Measurements from ENCODE around the gene LDAF1. TPM values are rescaled to one million over a fixed set of nuclear protein-coding genes. Genes with fewer than 3 reads are reported as not detected.

LDAF1 gene
- total and polyA plus RNA-seq, 4 donors = 10.4 to 45.6 (median 20.4) TPM

DNA sequence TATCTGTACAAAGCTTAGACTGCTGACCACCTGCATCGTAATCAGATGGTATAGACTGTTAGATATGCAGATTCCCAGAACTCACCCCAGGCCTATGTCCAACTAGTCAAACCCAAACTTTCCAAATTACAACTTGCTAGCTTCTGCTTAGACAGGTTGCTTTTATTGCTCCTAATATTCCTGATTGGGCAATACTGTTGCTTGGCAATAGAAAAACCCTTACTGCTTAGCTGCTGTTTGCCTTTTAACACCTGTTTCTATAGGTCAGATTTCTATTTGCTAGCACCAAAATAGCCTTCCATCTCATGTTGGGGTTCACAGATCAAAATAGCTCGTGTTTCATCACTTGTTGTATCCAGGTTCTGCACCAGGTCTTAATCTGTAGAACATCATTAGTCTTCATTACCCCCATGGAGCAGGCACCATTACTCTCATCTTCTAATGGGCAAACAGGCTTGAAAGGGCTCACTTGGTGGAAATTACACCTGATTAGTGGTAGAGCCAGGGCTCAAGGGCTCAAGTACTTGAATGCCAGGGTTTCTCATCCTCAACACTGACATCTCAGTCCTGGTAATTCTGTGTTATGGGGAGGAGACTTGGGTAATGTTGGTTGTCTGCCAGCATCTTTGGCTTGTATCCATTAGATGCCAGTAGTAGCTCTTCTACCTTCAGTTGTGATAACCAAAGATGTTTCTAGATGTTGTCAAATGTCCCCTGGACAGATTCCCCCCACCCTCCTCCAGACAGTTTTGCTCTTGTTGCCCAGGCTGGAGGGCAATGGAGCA, 50.2 kb downstream of the LDAF1 start:
- no peak for ATAC-seq (ENCODE audit: insufficient read depth, low FRiP score)
- TF ChIP-seq, protein P1, sequence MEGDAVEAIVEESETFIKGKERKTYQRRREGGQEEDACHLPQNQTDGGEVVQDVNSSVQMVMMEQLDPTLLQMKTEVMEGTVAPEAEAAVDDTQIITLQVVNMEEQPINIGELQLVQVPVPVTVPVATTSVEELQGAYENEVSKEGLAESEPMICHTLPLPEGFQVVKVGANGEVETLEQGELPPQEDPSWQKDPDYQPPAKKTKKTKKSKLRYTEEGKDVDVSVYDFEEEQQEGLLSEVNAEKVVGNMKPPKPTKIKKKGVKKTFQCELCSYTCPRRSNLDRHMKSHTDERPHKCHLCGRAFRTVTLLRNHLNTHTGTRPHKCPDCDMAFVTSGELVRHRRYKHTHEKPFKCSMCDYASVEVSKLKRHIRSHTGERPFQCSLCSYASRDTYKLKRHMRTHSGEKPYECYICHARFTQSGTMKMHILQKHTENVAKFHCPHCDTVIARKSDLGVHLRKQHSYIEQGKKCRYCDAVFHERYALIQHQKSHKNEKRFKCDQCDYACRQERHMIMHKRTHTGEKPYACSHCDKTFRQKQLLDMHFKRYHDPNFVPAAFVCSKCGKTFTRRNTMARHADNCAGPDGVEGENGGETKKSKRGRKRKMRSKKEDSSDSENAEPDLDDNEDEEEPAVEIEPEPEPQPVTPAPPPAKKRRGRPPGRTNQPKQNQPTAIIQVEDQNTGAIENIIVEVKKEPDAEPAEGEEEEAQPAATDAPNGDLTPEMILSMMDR (IDR thresholded peaks at IDR 0.05; ENCODE audit: control extremely low read depth, extremely low read depth) = no peak
- DNase-seq = no peak
- no peak overlapping the region for H3K27ac ChIP-seq (ENCODE audit: low read depth in 1 of 2, low read length in 1 of 2)
- no peaks in the 10 kb centered on the region for H3K9me3 ChIP-seq (ENCODE audit: control insufficient read depth in 4 of 4, insufficient read depth in 3 of 4, low read length in 3 of 4)
- H3K9ac ChIP-seq (ENCODE audit: insufficient read depth in 1 of 2, low read length in 2 of 2) = no peak overlapping the region
- H3K4me1 ChIP-seq (ENCODE audit: control insufficient read depth in 5 of 5, insufficient read depth in 5 of 5, low read length in 5 of 5) = peaks cover 0 to 2% (median 0%) of the 10 kb centered on the region in 5 donors
- WGBS, 2 donors = 64 to 74% methylated on average over 2 of the region's 2 CpGs
- no peak overlapping the region for H3K4me3 ChIP-seq
- no peaks in the 10 kb centered on the region for H3K36me3 ChIP-seq (ENCODE audit: control insufficient read depth in 4 of 4, insufficient read depth in 4 of 4, low read length in 4 of 4)
- H3K27me3 ChIP-seq (ENCODE audit: control insufficient read depth in 3 of 3, insufficient read depth in 3 of 3, low read length in 2 of 3) = no peaks in the 10 kb centered on the region

DNA sequence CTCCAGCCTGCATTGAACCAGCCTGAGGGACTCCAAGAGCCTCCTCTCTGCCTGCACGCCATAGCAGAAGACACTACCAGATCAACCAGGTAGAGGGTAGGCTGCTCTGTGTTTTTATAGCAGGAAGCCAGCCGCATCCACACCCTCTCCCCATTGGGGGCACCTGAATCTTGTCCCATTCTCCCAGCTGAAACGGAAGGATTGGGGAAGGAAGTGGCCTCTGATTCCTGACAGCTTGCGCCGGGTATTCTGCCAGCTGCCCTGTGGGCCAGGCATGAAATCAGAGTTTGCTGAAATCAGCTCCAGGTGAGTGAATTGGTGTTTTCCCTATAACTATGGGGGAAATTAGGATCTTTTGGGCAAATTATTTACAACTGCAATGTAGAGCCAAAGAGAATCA, 53.0 kb downstream of the LDAF1 start, which contains the start of gene ZP2:
Gene ZP2, minus strand, starts transcription at position 89 of the 400 bp plus-strand sequence. Its CDS starts 27 bp downstream, at position 62.
- DNase-seq (peak in 1 of 3 donors; percentile 4), ATAC-seq (ENCODE audit: insufficient read depth, low FRiP score) (no peak)
- H3K36me3 ChIP-seq (ENCODE audit: control insufficient read depth in 4 of 4, insufficient read depth in 4 of 4, low read length in 4 of 4) = no peaks in the 10 kb centered on the region
- no peak within 1 kb of the TSS for H3K27ac ChIP-seq (ENCODE audit: low read depth in 1 of 2, low read length in 1 of 2)
- H3K4me1 ChIP-seq (ENCODE audit: control insufficient read depth in 5 of 5, insufficient read depth in 5 of 5, low read length in 5 of 5) = peaks cover 0 to 2% (median 0%) of the 10 kb centered on the region in 5 donors
- TF ChIP-seq, protein P1 (IDR thresholded peaks at IDR 0.05; ENCODE audit: control extremely low read depth, extremely low read depth) = no peak
- H3K4me3 ChIP-seq = no peak within 1 kb of the TSS
- H3K27me3 ChIP-seq (ENCODE audit: control insufficient read depth in 3 of 3, insufficient read depth in 3 of 3, low read length in 2 of 3) = no peaks in the 10 kb centered on the region
- WGBS, 2 donors = 41 to 52% methylated on average over 5 of the region's 5 CpGs
- no peaks in the 10 kb centered on the region for H3K9me3 ChIP-seq (ENCODE audit: control insufficient read depth in 4 of 4, insufficient read depth in 3 of 4, low read length in 3 of 4)
- H3K9ac ChIP-seq (ENCODE audit: insufficient read depth in 1 of 2, low read length in 2 of 2) = no peak within 1 kb of the TSS

DNA sequence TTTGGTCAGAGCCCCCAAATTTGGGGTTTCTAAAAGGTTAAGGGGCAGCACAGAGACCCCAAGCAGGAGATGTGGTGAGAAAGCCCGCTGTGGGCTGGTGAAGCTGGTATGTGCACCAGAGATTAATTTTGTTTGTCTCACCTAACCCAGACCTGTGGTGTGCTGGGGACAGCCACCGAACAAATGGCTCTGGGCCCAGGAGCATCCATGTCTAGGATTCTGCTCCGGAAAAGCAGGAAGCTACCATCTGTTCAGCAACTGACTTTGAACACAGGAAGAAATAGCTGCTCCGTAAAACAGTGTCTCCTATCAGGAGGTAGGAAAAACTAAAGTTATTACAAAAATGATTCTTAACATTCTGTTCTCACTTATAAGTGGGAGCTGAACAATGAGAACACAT, 55.6 kb downstream of the LDAF1 start:
- no peak overlapping the region for H3K4me3 ChIP-seq
- ATAC-seq (ENCODE audit: insufficient read depth, low FRiP score) = no peak
- DNase-seq = no peak
- WGBS, 2 donors = 67 to 79% methylated on average over 4 of the region's 4 CpGs
- TF ChIP-seq, protein P1 (IDR thresholded peaks at IDR 0.05; ENCODE audit: control extremely low read depth, extremely low read depth) = no peak
- H3K36me3 ChIP-seq (ENCODE audit: control insufficient read depth in 4 of 4, insufficient read depth in 4 of 4, low read length in 4 of 4) = no peaks in the 10 kb centered on the region
- no peak overlapping the region for H3K9ac ChIP-seq (ENCODE audit: insufficient read depth in 1 of 2, low read length in 2 of 2)
- H3K9me3 ChIP-seq (ENCODE audit: control insufficient read depth in 4 of 4, insufficient read depth in 3 of 4, low read length in 3 of 4) = no peaks in the 10 kb centered on the region
- no peaks in the 10 kb centered on the region for H3K27me3 ChIP-seq (ENCODE audit: control insufficient read depth in 3 of 3, insufficient read depth in 3 of 3, low read length in 2 of 3)
- H3K4me1 ChIP-seq (ENCODE audit: control insufficient read depth in 5 of 5, insufficient read depth in 5 of 5, low read length in 5 of 5) = peaks cover 0 to 2% (median 0%) of the 10 kb centered on the region in 5 donors
- no peak overlapping the region for H3K27ac ChIP-seq (ENCODE audit: low read depth in 1 of 2, low read length in 1 of 2)

Measured in lung (tissue), 12 donors.